Kidney (tissue), 14 donors: ENCODE measurements around the gene MAN1A1. TPM values are rescaled to one million over a fixed set of nuclear protein-coding genes. Genes with fewer than 3 reads are reported as not detected.

Experiments used
- DNase-seq, 5 donors: peaks; one replicate each; pipeline ENCODE4 v3.0.0-alpha.2; 2013 to 2020
- FAIRE-seq: peaks from 2 replicates; lab custom pipeline; 2012; peaks lifted over from hg19 to GRCh38; lab: Jason Lieb, UNC
- H3K27ac ChIP-seq, 2 donors: one replicate each; pipeline ENCODE4 v1.7.0; 2013; ENCODE audit warnings: low read depth in 2 of 2, low read length in 2 of 2, inconsistent platforms in 1 of 2
- H3K27me3 ChIP-seq: one replicate; pipeline ENCODE4 v1.7.1; 2013; ENCODE audit warnings: low read length, inconsistent platforms; ENCODE audit not compliant: control insufficient read depth, insufficient read depth
- H3K36me3 ChIP-seq, 3 donors: one replicate each; pipeline versions ENCODE4 v1.7.0 to v1.7.1; 2013; ENCODE audit warnings: low read length in 3 of 3, control low read depth in 1 of 3, inconsistent platforms in 1 of 3; ENCODE audit not compliant: insufficient read depth in 3 of 3, control insufficient read depth in 2 of 3
- H3K4me1 ChIP-seq, 3 donors: one replicate each; pipeline versions ENCODE4 v1.7.0 to v1.7.1; 2013; ENCODE audit warnings: low read length in 3 of 3, inconsistent platforms in 1 of 3, low read depth in 1 of 3; ENCODE audit not compliant: control insufficient read depth in 2 of 3, insufficient read depth in 2 of 3
- H3K4me3 ChIP-seq, 3 donors: one replicate each; pipeline versions ENCODE4 v1.7.0 to v1.8.1; 2013; ENCODE audit warnings: low read length in 3 of 3, control low read depth in 1 of 3, inconsistent platforms in 1 of 3
- H3K9ac ChIP-seq, 3 donors: one replicate each; pipeline versions ENCODE4 v1.7.0 to v1.7.1; 2013; ENCODE audit warnings: low read length in 3 of 3, control low read depth in 1 of 3, inconsistent platforms in 1 of 3
- H3K9me3 ChIP-seq, 3 donors: one replicate each; pipeline versions ENCODE4 v1.7.0 to v1.7.1; 2013; ENCODE audit warnings: low read length in 3 of 3, control low read depth in 1 of 3, inconsistent platforms in 1 of 3; ENCODE audit not compliant: control insufficient read depth in 2 of 3, insufficient read depth in 1 of 3
- intact Hi-C: fragments of 100-400 bp; cut with DNase I; formaldehyde crosslinking; loops from one replicate; pipeline ENCODE4 v1.11.1; 2022
- polyA plus RNA-seq: library from polyadenylated mRNA; stranded (reverse); fragments of 350-450 nt; fragmentation: Illumina TruSeq; extraction: RNeasy Lipid Tissue Mini Kit (QIAGEN cat#74804); gene quantifications from one replicate; pipeline ENCODE4 v1.2.3, GENCODE V29; 2014; ENCODE audit warnings: low read depth, low replicate concordance; ENCODE audit not compliant: insufficient read depth
- total RNA-seq: library from RNA; stranded (reverse); fragmentation: NEBNext Ultra II Directional; extraction: Animal tissue kit (Norgen Biotek cat#: 25700); gene quantifications from one replicate; pipeline ENCODE4 v1.2.1, GENCODE V29; 2021
- TF ChIP-seq, protein P1 (sequence below): IDR thresholded peaks from 3 replicates; pipeline ENCODE4 v1.5.1; 2012; ENCODE audit warnings: mild to moderate bottlenecking, moderate library complexity, borderline replicate concordance; ENCODE audit not compliant: insufficient read depth; ENCODE audit errors: extremely low read depth
- donor health status: control.
- donor health status: control.
- donor health status: control.
- donor health status: control.
- donor health status: control.
- donor health status: DM: yes; HTN: yes; CAD: no.
- donor health status: Normal renal cell carcinoma (clear cell type).

The MAN1A1 gene
- total and polyA plus RNA-seq, 2 donors from 2014 or later: 30.4 to 68.5 TPM

DNA sequence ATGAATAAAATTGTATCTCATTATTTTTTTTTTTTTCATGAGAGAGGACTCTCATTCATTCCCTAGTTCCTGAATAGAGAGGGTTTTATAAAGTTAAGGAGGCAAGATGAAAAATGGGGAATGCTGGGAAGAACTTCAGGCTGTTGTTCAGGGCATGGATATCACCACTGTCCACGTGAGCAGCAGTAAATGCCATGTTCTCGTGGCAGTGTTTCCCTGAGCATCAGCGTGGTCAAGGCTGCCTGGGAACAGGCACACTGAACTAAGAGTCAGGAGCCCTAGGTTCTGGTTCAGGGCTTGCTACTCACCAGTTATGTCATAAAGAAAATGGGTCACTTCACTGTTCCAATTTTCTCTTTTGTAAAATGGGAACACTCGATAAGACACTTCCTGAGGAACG is 93.2 kb downstream of the MAN1A1 start:
- H3K9me3 ChIP-seq: no peaks in the 10 kb centered on the region
- H3K36me3 ChIP-seq: no peaks in the 10 kb centered on the region
- no peak overlapping the region for H3K4me3 ChIP-seq
- TF ChIP-seq, protein P1, sequence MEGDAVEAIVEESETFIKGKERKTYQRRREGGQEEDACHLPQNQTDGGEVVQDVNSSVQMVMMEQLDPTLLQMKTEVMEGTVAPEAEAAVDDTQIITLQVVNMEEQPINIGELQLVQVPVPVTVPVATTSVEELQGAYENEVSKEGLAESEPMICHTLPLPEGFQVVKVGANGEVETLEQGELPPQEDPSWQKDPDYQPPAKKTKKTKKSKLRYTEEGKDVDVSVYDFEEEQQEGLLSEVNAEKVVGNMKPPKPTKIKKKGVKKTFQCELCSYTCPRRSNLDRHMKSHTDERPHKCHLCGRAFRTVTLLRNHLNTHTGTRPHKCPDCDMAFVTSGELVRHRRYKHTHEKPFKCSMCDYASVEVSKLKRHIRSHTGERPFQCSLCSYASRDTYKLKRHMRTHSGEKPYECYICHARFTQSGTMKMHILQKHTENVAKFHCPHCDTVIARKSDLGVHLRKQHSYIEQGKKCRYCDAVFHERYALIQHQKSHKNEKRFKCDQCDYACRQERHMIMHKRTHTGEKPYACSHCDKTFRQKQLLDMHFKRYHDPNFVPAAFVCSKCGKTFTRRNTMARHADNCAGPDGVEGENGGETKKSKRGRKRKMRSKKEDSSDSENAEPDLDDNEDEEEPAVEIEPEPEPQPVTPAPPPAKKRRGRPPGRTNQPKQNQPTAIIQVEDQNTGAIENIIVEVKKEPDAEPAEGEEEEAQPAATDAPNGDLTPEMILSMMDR: no peak
- DNase-seq (no peak), FAIRE-seq (no peak)
- intact Hi-C loops: no loop called here
- H3K27ac ChIP-seq: no peak overlapping the region
- H3K27me3 ChIP-seq: no peaks in the 10 kb centered on the region
- no peak overlapping the region for H3K9ac ChIP-seq
- peaks cover 0 to 6% (median 0%) of the 10 kb centered on the region in 3 donors for H3K4me1 ChIP-seq

DNA sequence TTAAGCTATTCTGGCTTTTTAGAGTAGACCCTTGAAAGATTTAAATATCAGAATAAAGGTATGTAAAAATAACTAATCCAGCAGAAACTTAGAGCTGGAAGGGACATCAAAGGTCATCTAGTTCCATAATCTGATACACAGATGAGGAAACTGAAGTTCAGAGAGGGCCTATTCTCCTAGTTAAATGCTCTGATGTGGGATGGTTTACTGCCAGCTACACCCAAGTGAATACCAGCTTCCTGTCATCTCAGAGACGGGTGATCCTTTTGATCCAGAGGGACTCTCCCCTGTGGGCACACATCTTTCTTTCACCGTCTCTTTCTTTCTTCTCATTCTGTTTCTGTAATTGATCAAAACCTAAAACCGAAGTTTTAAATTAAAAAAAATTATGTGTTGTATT is 94.1 kb downstream of the MAN1A1 start:
- no peak for DNase-seq
- H3K9ac ChIP-seq: no peak overlapping the region
- intact Hi-C loops: no loop called here
- no peak overlapping the region for H3K4me3 ChIP-seq
- H3K27me3 ChIP-seq: no peaks in the 10 kb centered on the region
- H3K27ac ChIP-seq: no peak overlapping the region
- no peaks in the 10 kb centered on the region for H3K36me3 ChIP-seq
- TF ChIP-seq, protein P1: no peak
- no peaks in the 10 kb centered on the region for H3K9me3 ChIP-seq
- H3K4me1 ChIP-seq: peaks cover 0 to 6% (median 0%) of the 10 kb centered on the region in 3 donors
- FAIRE-seq: no peak

DNA sequence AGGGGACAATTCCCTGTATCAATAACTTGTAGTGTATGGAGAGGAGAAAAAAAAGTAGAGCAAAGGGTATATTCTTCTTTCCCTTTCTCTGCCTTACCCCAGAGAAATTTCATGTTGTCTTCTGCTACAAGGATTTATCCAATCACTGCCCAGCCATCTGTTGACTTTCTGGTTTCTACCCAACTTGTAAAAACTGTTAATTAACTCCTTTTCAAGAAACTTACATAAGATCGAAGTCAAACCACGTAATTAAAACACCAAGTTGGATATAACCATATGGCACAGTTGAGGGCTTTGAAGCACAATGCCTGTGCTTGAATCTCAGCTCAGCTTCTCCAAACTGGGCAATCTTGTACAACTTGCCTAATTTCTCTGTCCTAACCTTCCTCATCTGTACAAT is 99.5 kb downstream of the MAN1A1 start:
- Histone ChIP-seq H3K27ac (no peak overlapping the region), H3K9ac (no peak overlapping the region), H3K4me3 (no peak overlapping the region), H3K4me1 (no peaks in the 10 kb centered on the region), H3K9me3 (no peaks in the 10 kb centered on the region), H3K27me3 (no peaks in the 10 kb centered on the region), H3K36me3 (peaks cover 0 to 6% (median 5%) of the 10 kb centered on the region in 3 donors)
- TF ChIP-seq, protein P1: no peak
- DNase-seq (no peak), FAIRE-seq (no peak)
- intact Hi-C loops: no loop called here

DNA sequence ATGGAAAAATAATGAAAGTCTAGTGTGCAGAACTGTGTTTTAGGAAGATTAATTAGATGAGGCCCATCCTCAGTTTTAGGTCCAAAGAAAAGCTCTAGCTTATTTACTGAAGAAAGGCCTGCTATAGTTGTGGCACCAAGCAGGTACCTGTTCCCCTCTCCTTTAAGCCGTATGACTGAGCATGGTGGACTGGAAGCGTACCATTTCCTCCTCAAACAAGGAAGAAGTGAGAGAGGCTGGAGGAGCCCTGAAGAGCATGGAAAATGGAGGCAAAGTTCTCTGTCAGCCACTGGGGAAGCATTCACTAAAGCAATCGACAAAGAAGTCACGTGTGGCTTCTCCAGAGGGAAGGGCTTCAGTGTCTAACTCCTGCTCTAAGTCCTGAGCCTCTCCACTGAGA is 100.2 kb downstream of the MAN1A1 start:
- no peaks in the 10 kb centered on the region for H3K9me3 ChIP-seq
- TF ChIP-seq, protein P1: no peak
- H3K36me3 ChIP-seq: peaks cover 0 to 6% (median 5%) of the 10 kb centered on the region in 3 donors
- DNase-seq: no peak
- FAIRE-seq: no peak
- no peaks in the 10 kb centered on the region for H3K27me3 ChIP-seq
- H3K4me1 ChIP-seq: no peaks in the 10 kb centered on the region
- H3K9ac ChIP-seq: no peak overlapping the region
- no peak overlapping the region for H3K27ac ChIP-seq
- no peak overlapping the region for H3K4me3 ChIP-seq
- intact Hi-C loops: no loop called here
